GM19463 (cell line): Measurements from ENCODE around the gene FXYD3.

Experiments used
- ATAC-seq: cut with Tn5 transposase; IDR thresholded peaks from one replicate; pipeline ENCODE4 v1.9.1; 2021; ENCODE audit warnings: mild to moderate bottlenecking, moderate library complexity; ENCODE audit not compliant: unreplicated experiment

Gene FXYD3

DNA sequence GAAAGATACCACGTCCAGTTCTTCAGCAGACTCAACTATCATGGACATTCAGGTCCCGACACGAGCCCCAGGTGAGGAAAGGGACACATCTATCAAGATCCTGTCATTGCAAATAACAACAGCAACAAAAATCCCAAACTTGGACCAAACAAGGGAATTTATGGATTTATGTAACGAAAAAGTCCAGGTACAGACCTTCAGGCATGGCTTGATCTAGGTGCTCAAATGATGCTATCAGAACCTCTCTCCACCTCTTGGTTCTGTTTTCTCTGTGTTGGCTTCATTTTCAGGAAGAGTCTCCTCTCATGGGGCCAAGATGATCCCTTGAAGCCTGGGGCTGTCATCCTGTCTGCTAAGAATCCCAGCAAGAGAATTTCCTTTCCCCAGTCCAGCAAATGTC is 41.8 kb downstream of the FXYD3 start:
- ATAC-seq: no peak

DNA sequence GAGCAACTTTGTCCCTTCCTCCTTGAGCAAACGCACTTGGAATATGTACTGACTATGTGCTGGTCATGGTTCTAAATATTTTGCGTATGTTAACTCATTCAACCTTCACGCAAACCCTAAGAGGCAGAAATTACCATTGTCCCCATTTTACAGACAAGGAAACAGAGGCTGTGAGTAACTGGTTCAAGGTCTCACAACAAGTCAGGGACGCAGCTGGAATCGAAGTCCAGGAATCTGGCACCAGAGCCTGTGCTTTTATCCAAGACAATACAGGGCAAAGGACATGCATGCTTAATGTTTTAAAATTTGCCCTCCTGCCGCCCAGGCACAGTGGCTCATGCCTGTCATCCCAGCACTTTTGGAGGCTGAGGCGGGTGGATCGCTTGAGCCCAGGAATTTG is 44.0 kb downstream of the FXYD3 start:
- ATAC-seq: no peak

DNA sequence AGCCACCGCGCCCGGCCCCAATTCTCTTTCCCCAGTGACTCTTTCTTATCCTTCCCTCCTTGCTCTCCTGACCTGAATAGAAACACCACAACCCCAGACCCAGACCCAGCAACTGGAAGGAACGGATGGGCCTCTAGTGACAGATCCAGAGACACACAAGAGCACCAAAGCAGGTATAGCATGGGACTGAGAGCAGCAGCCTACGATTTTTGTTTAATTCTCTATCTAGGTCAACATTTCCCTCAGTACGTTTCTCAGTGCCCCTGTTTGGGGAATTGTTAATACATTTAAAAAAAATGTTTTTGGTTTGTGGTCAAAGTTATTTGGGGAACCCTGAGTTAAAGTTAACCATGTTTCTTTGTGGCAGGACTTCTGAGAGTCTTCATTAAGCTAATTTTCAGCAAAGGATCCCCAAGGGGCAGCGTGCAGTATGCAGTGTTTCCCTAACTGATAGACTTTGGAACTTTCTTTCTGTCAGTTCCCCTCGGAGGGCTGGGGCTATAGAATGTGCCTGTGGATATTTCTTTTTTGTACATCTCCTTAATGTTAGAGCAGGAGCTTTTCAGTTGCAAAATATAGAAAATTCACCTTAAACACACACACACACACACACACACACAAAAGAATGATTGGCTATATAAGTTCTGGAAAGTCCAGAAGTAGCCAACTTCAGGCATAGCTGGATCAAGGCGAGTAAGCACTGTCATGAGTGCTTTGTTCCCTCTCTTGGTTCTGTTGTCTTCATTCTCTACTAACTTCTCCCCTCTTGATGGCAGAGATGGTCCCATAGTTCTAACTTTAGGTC is 45.2 kb downstream of the FXYD3 start:
- no peak for ATAC-seq

DNA sequence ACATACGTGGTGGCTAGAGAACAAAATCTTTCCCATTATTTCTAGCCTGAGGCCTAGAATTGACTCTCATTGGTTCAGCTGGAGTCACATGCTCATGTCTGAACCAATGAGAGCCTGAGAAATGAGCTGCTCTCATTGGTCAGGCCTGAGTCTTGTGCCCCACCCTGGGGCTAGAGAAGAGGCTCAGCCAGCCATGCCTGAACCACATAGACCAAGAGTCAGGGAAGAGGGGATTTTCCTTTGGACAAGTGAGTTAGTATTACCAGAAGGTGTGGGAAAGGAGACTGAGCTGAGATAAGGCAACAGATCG is 45.8 kb downstream of the FXYD3 start:
- ATAC-seq: no peak

DNA sequence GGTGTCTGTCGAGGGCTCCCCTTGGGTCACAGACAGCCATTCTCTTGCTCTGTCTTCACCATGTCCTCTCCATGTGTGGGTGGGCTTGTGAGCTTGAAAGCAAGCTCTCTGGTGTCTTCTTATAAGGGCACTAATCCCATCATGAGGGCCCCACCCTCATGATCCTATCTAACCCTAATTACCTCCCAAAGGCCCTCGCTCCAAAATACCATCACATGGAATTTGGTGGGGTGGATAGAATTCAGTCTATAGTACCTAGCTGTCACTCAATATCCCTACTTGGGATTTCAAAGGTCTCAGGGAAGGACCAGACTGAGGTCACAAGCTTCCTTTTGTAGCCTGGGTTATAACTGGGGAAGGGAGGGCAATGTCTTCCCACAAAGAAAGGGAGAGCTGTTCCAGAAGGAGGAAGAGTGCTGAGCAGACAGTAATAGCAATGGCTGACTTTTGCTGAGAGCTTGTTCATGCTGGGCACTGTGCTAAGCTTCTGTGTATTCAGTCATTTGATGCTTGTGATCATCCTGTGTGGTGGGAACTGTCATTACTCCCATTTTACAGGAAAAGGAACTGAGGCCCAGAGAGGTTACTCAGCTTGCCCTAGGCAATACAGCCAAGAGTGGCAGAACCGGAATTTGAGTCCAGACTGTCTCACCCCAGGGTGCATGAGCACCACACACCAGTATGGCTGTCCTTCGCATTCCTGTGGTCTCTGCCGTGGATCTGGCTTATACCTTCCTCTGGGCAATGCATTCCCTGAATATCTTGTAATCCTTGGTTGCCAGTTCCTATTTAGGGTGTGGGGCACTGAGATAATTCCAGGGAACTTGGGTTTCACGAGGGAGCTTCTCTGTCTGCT is 47.1 kb downstream of the FXYD3 start:
- ATAC-seq: no peak

DNA sequence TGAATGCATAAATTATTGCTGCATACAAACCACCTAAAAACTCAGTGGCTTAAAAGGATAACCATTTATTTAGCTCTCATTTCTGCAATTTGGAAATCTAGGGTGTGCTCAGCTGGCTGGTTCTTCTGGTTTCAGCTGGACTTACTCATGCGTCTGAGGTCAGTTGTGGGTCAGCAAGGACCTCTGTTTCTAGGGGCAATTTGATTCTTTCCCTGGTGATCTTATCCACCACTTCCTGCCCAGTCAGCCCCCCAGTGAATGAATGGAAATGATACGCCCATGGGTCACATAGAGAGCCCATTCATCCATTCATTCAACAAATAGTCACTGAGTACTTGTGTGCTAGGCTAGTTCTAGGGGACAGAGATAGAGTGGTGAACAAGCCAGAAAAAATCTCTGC is 48.8 kb downstream of the FXYD3 start:
- no peak for ATAC-seq

DNA sequence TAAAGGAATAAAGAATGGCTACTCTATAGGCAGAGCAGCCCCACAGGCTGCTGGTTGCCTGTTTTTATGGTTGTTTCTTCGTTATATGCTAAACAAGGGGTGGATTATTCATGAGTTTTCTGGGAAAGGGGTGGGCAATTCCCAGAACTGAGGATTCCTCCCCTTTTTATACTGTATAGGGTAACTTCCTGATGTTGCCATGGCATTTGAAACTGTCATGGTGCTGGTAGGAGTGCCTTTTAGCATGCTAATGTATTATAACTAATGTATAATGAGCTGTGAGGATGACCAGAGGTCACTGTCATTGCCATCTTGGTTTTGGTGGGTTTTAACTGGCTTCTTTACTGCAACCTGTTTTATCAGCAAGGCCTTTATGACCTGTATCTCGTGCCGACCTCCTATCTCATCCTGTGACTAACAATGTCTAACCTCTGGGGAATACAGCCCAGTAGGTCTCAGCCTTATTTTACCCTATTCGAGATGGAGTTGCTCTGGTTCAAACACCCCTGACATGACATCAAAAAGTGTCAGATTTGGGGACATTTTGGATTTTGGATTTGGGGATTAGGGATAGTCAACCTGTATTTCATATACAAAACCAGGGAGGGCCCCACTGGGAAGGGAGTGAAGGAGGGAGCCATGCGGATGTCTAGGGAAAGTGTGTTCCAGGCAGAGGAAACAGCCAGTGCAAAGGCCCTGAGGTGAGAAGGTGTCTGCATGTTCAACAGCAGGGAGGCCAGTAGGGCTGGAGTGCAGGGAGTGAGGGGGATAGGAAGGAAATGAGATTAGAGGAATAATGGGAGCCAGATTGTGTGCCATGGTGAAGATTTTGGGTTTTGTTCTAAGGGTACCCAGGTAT is 49.8 kb downstream of the FXYD3 start:
- no peak for ATAC-seq

DNA sequence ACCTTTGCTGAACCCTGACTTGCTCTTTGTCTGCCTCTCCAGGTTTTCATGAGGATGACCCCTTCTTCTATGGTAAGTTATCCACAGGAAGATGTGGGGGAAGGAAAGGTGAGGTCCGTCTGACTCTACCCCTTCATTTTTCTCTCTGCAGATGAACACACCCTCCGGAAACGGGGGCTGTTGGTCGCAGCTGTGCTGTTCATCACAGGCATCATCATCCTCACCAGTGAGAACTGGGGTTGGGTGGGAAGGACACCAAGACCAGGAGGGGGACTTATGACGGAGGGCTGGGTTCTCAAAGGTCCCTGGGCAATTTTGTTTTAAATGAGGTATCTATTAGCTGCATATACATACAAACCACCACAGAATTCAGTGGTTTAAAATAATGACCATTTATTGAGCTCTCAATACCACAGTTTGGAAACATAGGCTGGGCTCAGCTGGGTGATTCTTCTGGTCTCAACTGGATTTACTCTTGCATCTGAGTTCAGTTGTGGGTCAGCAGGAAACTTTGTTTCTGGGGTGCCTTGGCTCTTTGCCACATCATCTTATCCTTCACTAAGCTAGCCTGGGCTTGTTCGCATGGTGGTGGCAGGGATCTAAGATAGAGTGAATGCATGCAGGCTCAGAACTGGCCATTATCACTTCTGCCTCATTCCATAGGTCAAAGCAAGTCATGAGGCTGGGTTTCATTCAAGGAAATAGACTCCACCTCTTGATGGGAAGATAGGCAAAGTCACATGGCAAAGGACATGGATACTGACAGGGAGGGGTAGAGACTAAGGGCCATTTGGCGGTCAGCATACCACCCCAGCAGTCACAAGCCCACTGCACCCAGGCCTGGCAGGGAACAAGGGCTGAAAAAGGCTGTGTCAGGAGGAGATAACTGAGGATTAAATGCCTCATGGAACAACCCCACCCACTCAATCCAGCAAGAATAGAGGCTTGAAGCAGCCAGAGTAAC is 50.8 kb downstream of the FXYD3 start:
- no peak for ATAC-seq

DNA sequence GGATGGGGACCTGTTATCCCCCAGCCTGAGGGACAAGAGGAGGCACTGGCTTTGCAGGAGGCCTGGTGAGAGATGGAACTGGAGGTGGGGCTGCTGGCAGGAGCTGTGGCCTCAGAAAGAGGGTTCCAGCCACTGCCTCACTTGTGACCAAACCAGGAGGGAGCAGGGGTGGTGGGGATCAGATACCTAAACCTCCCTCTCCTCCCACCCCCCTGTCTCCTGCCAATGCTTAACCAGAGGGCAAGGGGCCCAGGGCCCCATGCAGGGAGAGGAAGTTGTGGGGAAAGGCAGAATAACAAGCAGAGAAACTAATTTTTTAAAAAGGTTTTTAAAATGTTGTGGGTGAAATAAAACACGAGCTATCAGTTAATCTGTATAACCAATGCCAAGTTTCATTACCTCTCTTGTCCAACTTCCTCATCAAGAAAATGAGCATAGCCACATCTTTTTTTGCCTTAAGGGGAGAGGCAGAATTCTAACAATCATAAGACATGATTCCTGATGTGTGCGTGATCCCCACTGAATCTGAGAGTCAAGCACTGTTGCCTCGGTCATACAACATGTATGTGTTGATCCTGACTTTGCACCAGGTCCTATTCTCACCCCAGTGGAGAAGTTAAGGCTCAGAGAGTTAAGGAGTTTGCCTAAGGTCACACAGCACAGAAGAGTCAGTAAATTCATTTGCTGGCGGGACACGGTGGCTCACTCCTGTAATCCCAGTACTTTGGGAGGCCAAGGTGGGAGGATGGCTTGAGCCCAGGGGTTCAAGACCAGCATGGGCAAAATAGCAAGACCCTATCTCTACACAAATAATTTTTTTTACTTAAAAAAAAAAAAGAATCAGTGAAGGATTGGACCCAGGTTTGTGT is 51.9 kb downstream of the FXYD3 start:
- ATAC-seq: no peak

DNA sequence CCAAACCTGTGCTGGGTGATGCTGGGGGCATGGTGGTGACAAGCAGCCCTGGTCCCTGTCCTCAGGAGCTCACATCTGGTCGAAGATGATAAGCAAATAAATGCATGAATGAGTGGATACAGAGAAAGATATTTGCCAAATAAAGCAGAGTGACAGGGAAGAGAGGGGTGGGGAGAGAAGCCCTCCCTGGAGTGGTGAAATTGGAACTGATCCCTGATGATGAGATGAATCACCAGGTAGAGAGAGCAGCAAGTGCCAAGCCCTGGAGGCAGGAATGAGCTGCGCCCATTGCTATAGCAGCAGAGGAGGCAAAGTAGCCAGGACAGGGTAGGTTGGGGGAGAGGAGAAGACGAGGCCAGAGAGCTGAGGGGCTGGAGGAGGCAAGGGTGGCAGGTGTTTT is 52.6 kb downstream of the FXYD3 start:
- no peak for ATAC-seq

DNA sequence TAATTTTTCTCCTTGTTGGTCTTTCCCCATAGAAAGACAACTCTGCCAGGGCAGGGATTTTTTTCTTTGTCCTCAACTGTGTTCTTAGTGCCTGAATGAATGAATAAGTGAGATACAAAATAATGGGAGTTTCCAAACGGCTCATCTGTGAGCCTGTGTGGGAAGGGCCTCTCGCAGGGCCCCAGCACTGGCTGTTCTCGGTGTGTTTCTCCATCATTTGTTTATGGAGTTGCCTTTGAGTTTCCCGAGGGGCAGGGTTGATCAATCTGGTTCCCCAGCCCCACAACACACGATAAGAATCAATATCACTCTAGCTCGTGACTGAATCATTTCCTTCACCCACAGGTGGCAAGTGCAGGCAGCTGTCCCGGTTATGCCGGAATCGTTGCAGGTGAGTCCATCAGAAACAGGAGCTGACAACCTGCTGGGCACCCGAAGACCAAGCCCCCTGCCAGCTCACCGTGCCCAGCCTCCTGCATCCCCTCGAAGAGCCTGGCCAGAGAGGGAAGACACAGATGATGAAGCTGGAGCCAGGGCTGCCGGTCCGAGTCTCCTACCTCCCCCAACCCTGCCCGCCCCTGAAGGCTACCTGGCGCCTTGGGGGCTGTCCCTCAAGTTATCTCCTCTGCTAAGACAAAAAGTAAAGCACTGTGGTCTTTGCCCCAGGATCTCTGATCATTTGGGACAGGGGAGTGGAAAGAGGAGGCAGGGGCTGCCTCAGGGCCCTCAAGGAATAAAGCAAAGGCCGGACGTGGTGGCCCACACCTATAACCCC is 53.8 kb downstream of the FXYD3 start:
- ATAC-seq: no peak

DNA sequence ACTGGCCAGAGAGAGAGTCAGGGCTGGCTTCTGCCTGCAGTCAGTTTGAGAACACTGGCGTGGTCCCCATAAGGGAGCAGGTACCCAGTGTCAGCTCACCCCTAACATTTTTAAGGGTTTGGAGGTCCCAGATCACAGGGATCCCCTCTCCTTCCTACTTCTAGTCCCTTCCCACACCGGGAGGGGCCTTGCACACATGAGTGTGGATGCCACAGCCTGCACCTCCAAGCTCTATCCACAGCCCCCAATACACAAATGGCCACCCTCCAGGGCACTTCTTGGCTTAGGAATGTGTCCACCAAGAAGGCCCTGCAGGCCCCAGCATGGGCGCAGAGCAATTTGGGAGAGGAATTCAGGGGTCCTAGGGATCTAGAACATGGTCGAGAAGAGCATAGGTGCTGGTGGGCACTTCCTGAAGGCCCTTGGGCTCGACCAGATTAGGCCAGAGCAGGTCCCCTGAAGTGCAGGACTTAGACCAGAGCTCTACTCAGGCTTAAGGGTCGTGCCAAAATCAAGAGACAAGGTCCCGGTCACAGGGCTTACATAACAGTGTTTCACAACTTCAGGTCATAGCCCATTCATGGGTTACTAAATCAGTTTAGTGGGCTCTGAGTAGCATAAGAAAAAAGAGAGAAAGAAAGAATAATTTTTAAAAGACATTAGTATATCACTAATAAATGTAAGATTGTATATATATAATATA is 54.9 kb downstream of the FXYD3 start:
- no peak for ATAC-seq

DNA sequence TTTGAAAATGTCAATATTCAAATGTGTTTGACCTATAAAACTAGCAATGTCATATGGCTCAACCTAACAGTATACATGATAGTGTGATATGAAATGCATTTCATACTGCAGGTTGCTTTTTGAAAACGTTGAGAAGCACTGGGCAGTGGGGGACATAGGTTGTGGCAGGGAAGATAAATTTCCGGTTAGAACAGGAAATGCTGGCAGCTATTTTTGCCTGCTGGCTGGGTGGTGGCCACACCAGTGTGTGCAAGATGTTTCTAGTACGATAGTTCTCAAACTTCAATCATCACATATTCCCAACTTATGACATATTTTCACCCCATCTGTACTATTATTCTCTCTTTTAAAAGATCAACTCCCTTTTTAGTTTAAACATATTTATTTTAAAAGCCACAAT is 56.1 kb downstream of the FXYD3 start:
- no peak for ATAC-seq
